Upper lobe of left lung (tissue), 4 donors: Measurements from ENCODE around the gene SEC16B.

Experiments
- POLR2A ChIP-seq, 4 donors: fragments of 450-650 bp; IDR thresholded peaks; one replicate each; pipeline ENCODE4 v1.5.1; 2016 to 2017; ENCODE audit warnings: antibody characterized with exemption in 4 of 4, mild to moderate bottlenecking in 2 of 4
- POLR2AphosphoS5 ChIP-seq, 2 donors: sonication (generic); formaldehyde crosslinking; IDR thresholded peaks; one replicate each; pipeline ENCODE4 v1.5.1; 2017; ENCODE audit warnings: antibody characterized with exemption in 2 of 2
- TF ChIP-seq, protein P1 (sequence below), 6 experiments: fragments of 450-650 bp in 4 of 6; fragments of 200-600 bp in 2 of 6; sonication (generic) in 2 of 6; IDR thresholded peaks; one replicate each; pipeline ENCODE4 v1.5.1; 2016 to 2019; ENCODE audit warnings: antibody characterized with exemption in 6 of 6

- TF ChIP-seq POLR2A (IDR thresholded peaks at IDR 0.05) (no peak), POLR2AphosphoS5 (IDR thresholded peaks at IDR 0.05) (no peak)
- TF ChIP-seq, protein P1, sequence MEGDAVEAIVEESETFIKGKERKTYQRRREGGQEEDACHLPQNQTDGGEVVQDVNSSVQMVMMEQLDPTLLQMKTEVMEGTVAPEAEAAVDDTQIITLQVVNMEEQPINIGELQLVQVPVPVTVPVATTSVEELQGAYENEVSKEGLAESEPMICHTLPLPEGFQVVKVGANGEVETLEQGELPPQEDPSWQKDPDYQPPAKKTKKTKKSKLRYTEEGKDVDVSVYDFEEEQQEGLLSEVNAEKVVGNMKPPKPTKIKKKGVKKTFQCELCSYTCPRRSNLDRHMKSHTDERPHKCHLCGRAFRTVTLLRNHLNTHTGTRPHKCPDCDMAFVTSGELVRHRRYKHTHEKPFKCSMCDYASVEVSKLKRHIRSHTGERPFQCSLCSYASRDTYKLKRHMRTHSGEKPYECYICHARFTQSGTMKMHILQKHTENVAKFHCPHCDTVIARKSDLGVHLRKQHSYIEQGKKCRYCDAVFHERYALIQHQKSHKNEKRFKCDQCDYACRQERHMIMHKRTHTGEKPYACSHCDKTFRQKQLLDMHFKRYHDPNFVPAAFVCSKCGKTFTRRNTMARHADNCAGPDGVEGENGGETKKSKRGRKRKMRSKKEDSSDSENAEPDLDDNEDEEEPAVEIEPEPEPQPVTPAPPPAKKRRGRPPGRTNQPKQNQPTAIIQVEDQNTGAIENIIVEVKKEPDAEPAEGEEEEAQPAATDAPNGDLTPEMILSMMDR (IDR thresholded peaks at IDR 0.05) = no peak
These were observed 9.4 kb upstream of the SEC16B start for GRCh38 chr1:177979272-177979671.
